ENCODE results near the gene TNFAIP8L1. TPM values are rescaled to one million over a fixed set of nuclear protein-coding genes. Genes with fewer than 3 reads are reported as not detected.

Gene TNFAIP8L1
- total RNA-seq = 7.3 and 8.5 TPM in 2 replicates
- long read RNA-seq = 0 reads

GRCh38 chr19:4638828-4639530 lies at the start of gene TNFAIP8L1:
Gene TNFAIP8L1 (plus strand): TSS chr19:4639516. CDS start chr19:4651870, 12,354 bp downstream.
- H3K27ac Mint-ChIP-seq = peak within 1 kb of the TSS; percentile 67
- H3K36me3 Mint-ChIP-seq (ENCODE audit: insufficient read depth) = no peaks in the 10 kb centered on the region
- peaks cover 2% of the 10 kb centered on the region for H3K4me1 Mint-ChIP-seq (ENCODE audit: low read depth)
- H3K27me3 Mint-ChIP-seq = peaks cover 16% of the 10 kb centered on the region
- no peak for TF ChIP-seq CTCF (IDR thresholded peaks at IDR 0.05; ENCODE audit: unreplicated experiment)
- peak within 1 kb of the TSS; percentile 74 for H3K4me3 Mint-ChIP-seq (ENCODE audit: low read depth)
- peak; percentile 97 for DNase-seq (ENCODE audit: low spot score, unreplicated experiment)
- no peaks in the 10 kb centered on the region for H3K9me3 Mint-ChIP-seq (ENCODE audit: low read depth)

DNA sequence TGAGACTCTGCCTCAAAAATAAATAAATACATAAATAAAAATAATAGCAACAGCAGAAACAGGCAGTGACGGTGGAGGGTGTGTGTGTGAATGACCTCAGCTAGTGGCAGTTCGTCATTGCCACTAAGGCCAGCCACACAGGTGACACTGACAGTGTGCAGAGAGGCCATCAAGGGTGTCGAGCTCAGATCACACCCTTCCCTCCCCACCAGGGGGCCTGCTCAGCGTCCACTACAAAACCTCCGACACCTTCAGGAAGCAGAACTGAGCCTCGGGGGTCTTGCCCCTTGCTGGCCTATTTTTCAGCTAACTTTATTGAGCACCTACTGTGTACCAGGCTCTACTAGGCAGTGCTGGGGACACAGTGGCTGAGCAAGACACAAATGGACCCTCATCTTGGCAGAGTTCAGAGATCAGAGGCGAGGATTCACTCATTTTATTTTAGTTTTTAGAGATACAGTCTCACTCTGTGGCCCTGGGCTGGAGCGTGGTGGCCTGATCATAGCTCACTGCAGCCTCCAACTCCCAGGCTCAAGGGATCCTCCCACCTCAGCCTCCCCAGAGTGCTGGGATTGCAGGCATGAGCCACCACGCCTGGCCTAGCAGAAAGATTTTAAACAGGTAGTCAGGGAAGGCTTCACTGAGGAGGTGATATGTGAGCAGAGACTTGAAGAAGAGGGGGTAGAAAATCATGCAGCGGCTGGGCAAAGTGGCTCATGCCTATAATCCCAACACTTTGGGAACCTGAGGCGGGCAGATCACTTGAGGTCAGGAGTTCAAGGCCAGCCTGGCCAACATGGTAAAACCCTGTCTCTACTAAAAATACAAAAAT lies 49.5 kb upstream of the TNFAIP8L1 start:
- no peaks in the 10 kb centered on the region for H3K36me3 Mint-ChIP-seq (ENCODE audit: insufficient read depth)
- TF ChIP-seq CTCF (IDR thresholded peaks at IDR 0.05; ENCODE audit: unreplicated experiment) = peak; percentile 65
- DNase-seq (ENCODE audit: low spot score, unreplicated experiment) = no peak
- no peaks in the 10 kb centered on the region for H3K9me3 Mint-ChIP-seq (ENCODE audit: low read depth)
- no peak overlapping the region for H3K4me3 Mint-ChIP-seq (ENCODE audit: low read depth)
- peak overlapping the region; percentile 71 for H3K27ac Mint-ChIP-seq
- peaks cover 53% of the 10 kb centered on the region for H3K27me3 Mint-ChIP-seq
- H3K4me1 Mint-ChIP-seq (ENCODE audit: low read depth) = no peaks in the 10 kb centered on the region

DNA sequence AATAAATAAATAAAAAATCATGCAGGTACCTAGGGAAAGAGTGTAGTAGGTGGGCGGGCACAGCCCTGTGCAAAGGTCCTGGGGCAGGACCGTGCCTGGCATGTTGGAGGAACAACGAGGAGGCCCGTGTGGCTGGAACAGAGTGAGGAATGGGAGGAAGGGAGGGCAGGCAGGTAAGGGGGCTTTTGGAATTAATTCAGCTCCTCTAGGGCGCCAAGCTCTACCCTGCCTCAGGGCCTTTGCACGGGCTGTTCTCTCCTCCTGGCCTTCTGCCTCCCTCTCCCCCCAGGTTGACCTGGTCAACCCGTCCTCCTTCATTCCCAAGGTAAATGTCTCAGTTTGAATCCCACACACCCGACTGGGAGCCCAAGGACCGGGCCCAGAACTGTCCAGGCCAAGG lies 48.8 kb upstream of the TNFAIP8L1 start:
- H3K4me3 Mint-ChIP-seq (ENCODE audit: low read depth) = no peak overlapping the region

DNA sequence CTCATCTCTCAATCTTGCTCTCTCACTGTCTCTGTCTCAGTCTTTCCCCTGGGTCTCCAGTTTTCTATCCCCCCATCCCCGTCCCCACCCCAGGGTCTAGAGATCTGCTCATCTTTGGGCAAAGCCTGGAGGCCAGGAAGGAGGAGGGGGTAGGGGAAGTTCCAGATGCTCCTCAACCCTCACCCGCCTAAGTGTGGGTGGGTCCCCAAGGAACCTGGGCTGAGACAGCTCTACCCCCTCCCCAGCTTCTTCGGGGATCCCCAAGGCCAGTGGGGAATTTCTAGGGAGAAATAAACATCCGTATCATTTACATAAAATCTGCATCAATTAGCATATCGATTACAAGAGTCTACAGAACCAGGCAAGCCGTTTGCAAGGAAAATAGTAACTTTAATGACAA lies 48.0 kb upstream of the TNFAIP8L1 start:
- H3K27me3 Mint-ChIP-seq = peaks cover 45% of the 10 kb centered on the region
- H3K27ac Mint-ChIP-seq = peak overlapping the region; percentile 33
- no peak overlapping the region for H3K4me3 Mint-ChIP-seq (ENCODE audit: low read depth)
- H3K36me3 Mint-ChIP-seq (ENCODE audit: insufficient read depth) = no peaks in the 10 kb centered on the region
- TF ChIP-seq CTCF (IDR thresholded peaks at IDR 0.05; ENCODE audit: unreplicated experiment) = no peak
- no peak for DNase-seq (ENCODE audit: low spot score, unreplicated experiment)
- no peaks in the 10 kb centered on the region for H3K9me3 Mint-ChIP-seq (ENCODE audit: low read depth)
- H3K4me1 Mint-ChIP-seq (ENCODE audit: low read depth) = no peaks in the 10 kb centered on the region

More for the DNA sequence above, 48.8 kb upstream of the TNFAIP8L1 start:
- H3K9me3 Mint-ChIP-seq (ENCODE audit: low read depth) = no peaks in the 10 kb centered on the region
- H3K27me3 Mint-ChIP-seq = peaks cover 52% of the 10 kb centered on the region
- H3K27ac Mint-ChIP-seq = no peak overlapping the region
- no peak for DNase-seq (ENCODE audit: low spot score, unreplicated experiment)
- no peak for TF ChIP-seq CTCF (IDR thresholded peaks at IDR 0.05; ENCODE audit: unreplicated experiment)
- no peaks in the 10 kb centered on the region for H3K36me3 Mint-ChIP-seq (ENCODE audit: insufficient read depth)
- H3K4me1 Mint-ChIP-seq (ENCODE audit: low read depth) = no peaks in the 10 kb centered on the region

DNA sequence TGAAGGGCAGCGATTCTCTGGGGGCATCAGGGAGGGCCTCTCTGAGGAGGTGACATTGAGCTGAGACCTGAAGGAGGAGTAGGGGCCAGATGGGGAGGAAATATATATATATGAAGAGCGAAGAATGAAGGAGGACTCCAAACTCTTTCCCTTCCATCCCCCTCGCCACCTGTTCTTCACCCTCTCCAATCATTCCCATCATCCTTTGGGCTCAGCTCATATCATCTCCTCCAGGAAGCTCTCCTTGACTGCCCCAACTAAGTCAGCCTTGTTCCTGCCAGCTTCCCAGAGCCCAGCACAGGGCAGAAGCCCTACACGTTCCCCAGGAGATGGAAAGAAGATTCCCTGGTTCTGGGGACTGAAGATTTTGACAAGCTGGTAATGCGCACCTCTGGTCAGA lies 46.9 kb upstream of the TNFAIP8L1 start:
- no peak for DNase-seq (ENCODE audit: low spot score, unreplicated experiment)
- no peak for TF ChIP-seq CTCF (IDR thresholded peaks at IDR 0.05; ENCODE audit: unreplicated experiment)
- no peaks in the 10 kb centered on the region for H3K9me3 Mint-ChIP-seq (ENCODE audit: low read depth)
- no peaks in the 10 kb centered on the region for H3K36me3 Mint-ChIP-seq (ENCODE audit: insufficient read depth)
- no peak overlapping the region for H3K4me3 Mint-ChIP-seq (ENCODE audit: low read depth)
- no peak overlapping the region for H3K27ac Mint-ChIP-seq
- peaks cover 42% of the 10 kb centered on the region for H3K27me3 Mint-ChIP-seq
- no peaks in the 10 kb centered on the region for H3K4me1 Mint-ChIP-seq (ENCODE audit: low read depth)
